Neutrophil (primary cell): Measurements from ENCODE around the gene HAP1.

ENCODE experiments used
- H3K27ac ChIP-seq: fragments of 200-600 bp; sonication (generic); 2 replicates; pipeline ENCODE4 v1.5.1; 2016; ENCODE audit warnings: mild to moderate bottlenecking, moderate library complexity
- H3K27me3 ChIP-seq: fragments of 200-600 bp; sonication (generic); 2 replicates; pipeline ENCODE4 v1.6.0; 2016; ENCODE audit warnings: mild to moderate bottlenecking
- H3K36me3 ChIP-seq: fragments of 200-600 bp; sonication (generic); 2 replicates; pipeline ENCODE4 v1.5.1; 2017
- H3K4me1 ChIP-seq, 2 experiments: fragments of 200-600 bp in 1 of 2; sonication (generic) in 1 of 2; 1 replicate in 1 of 2; 2 replicates in 1 of 2; pipeline versions ENCODE4 v1.5.1 to v1.6.1; 2013 to 2016; ENCODE audit warnings: low read depth in 1 of 2, low read length in 1 of 2, mild to moderate bottlenecking in 1 of 2, moderate library complexity in 1 of 2; ENCODE audit not compliant: control insufficient read depth in 1 of 2, insufficient read depth in 1 of 2
- H3K4me3 ChIP-seq, 2 experiments: fragments of 200-600 bp in 1 of 2; sonication (generic) in 1 of 2; 1 replicate in 1 of 2; 2 replicates in 1 of 2; pipeline ENCODE4 v1.5.1; 2013 to 2016; ENCODE audit warnings: low read depth in 1 of 2, low read length in 1 of 2, mild to moderate bottlenecking in 1 of 2, moderate library complexity in 1 of 2
- H3K9me3 ChIP-seq: fragments of 200-600 bp; sonication (generic); 2 replicates; pipeline ENCODE4 v1.5.1; 2016
- TF ChIP-seq, protein P1 (sequence below): fragments of 200-600 bp; sonication (generic); IDR thresholded peaks from 2 replicates; pipeline ENCODE4 v1.5.1; 2016; ENCODE audit warnings: antibody characterized with exemption

Gene HAP1

DNA sequence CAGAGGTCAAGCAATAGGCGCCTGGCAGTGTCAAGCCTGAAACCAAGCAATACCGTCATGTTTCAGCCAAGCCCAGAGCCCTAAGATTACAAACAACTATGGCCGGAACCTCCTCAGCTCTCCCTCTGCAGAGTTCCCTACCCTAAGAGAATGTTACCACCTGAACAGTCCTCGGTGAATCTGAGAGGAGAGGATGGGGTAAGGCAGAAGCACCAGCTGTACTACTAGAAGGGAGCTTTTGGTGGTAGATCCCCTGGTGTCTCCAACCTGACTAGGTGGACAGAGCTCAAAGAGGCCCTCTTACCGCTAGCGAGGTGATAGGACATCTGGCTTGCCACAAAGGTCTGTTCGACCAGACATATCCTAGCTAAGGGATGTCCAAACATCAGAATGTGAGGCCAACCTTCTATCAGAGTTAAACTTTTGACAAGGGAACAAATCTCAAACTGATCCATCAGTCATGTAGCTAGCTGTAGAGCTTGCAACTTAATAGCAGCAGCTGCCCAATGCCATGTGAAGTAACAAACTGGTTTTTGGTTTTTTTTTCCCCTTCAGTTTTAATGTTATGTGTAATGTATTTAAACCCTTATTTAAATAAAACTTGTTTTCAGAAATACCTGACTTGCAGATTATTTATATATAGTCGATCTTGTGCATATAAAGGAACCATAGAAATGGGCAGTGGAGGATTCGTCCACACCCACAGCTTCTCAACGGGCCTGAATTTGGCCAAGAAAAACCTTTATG lies 43.2 kb downstream of the HAP1 start:
- Histone ChIP-seq H3K27ac (peak overlapping the region; percentile 97), H3K4me3 (no peak overlapping the region), H3K36me3 (peaks cover 63% of the 10 kb centered on the region), H3K4me1 (peaks cover 24 to 32% of the 10 kb centered on the region in 2 experiments), H3K9me3 (peaks cover 4% of the 10 kb centered on the region), H3K27me3 (no peaks in the 10 kb centered on the region)
- TF ChIP-seq, protein P1, sequence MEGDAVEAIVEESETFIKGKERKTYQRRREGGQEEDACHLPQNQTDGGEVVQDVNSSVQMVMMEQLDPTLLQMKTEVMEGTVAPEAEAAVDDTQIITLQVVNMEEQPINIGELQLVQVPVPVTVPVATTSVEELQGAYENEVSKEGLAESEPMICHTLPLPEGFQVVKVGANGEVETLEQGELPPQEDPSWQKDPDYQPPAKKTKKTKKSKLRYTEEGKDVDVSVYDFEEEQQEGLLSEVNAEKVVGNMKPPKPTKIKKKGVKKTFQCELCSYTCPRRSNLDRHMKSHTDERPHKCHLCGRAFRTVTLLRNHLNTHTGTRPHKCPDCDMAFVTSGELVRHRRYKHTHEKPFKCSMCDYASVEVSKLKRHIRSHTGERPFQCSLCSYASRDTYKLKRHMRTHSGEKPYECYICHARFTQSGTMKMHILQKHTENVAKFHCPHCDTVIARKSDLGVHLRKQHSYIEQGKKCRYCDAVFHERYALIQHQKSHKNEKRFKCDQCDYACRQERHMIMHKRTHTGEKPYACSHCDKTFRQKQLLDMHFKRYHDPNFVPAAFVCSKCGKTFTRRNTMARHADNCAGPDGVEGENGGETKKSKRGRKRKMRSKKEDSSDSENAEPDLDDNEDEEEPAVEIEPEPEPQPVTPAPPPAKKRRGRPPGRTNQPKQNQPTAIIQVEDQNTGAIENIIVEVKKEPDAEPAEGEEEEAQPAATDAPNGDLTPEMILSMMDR = no peak

DNA sequence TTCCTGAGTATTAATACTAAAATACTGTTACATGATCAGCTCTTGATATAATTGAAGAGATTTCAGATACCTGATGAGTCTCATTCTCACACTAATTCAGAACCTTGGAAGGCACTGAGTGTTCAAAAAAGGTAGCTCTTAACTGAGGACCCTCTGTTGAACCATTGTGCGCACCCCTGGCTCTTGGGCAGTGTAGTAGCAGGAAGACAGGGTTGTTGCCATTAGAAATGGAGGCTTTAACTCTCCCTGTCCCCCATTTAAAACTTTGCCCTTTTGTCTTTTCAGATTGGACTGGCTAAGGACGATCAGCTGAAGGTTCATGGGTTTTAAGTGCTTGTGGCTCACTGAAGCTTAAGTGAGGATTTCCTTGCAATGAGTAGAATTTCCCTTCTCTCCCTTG lies 43.9 kb downstream of the HAP1 start:
- peaks cover 24 to 32% of the 10 kb centered on the region in 2 experiments for H3K4me1 ChIP-seq
- peak overlapping the region in 1 of 2 experiments; percentile 84 for H3K4me3 ChIP-seq
- H3K27ac ChIP-seq = peak overlapping the region; percentile 97
- peaks cover 63% of the 10 kb centered on the region for H3K36me3 ChIP-seq
- H3K27me3 ChIP-seq = no peaks in the 10 kb centered on the region
- TF ChIP-seq, protein P1 = no peak
- peaks cover 4% of the 10 kb centered on the region for H3K9me3 ChIP-seq

DNA sequence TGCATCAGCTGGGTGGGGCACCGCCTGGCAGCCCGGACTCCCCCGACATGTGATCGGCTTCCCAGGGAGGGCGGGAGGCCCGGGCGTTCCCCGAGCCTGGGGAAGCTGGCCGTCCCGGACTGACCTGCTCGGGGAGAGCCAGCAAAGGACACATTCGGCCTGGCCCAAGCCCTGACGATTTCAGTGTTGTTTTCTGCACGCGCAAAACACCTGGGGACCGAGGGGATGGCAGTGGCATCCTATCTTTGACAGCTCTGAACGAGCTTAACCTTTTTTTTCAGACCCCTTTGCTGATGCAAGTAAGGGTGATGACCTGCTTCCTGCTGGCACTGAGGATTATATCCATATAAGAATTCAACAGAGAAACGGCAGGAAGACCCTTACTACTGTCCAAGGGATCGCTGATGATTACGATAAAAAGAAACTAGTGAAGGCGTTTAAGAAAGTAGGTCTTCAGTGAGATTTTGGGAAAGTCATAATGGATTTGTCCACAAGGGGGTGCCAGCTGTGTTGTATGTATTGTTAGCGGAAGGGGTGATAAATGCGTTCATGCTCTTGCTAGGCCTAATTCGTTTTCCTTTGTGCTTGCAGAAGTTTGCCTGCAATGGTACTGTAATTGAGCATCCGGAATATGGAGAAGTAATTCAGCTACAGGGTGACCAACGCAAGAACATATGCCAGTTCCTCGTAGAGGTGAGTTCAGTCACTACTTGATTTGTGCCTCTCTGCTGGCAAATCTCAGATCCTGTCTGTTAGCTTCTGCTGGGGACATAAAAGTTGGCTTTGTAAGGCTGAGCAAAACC lies 44.7 kb downstream of the HAP1 start:
- Histone ChIP-seq H3K4me3 (peak overlapping the region; percentile 82 to 84), H3K27ac (peak overlapping the region; percentile 97), H3K9me3 (peaks cover 4% of the 10 kb centered on the region), H3K27me3 (no peaks in the 10 kb centered on the region), H3K36me3 (peaks cover 56% of the 10 kb centered on the region), H3K4me1 (peaks cover 24 to 32% of the 10 kb centered on the region in 2 experiments)
- TF ChIP-seq, protein P1 = peak; percentile 43

DNA sequence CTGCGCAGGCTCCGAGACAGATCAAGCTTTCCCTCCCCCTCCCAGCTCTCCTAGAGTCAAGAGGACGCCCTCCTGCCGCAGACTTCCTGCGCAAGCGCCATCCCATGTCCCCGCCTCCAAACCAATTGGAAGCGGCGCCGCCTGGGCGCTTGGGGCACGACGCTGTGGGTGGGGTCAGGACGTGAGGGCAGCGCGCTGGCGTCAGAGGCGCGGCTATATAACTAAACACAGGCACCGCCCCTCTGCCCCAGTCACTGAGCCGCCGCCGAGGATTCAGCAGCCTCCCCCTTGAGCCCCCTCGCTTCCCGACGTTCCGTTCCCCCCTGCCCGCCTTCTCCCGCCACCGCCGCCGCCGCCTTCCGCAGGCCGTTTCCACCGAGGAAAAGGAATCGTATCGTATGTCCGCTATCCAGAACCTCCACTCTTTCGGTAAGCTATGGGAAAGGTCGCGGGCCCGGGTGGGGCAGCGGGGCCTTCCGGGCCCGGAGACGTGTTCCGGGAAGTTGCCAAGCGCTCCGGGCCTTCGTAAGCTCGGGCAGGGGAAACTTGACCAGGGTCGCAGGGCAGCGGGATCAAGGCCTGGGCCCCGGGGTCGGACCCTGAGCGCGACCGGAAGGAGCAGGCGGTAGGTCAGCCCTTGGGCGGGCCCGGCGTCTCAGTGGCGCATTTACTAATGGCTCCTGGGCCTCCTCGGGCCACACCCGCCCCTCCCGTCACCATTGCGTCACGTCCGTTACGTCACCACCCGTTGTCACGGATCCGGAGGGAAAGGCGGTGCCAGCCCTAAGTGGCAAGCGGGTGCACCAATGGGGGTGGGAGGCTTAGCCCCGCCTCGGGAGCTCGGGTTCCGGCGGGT lies 45.6 kb downstream of the HAP1 start, which contains the start of gene EIF1:
TSS of gene EIF1 (plus strand) at position 245 of the 856 bp plus-strand sequence. CDS start at position 399, 154 bp downstream.
- Histone ChIP-seq H3K36me3 (peaks cover 47% of the 10 kb centered on the region), H3K4me3 (peak within 1 kb of the TSS; percentile 82 to 84), H3K27me3 (no peaks in the 10 kb centered on the region), H3K27ac (peak within 1 kb of the TSS; percentile 97), H3K4me1 (peaks cover 24 to 32% of the 10 kb centered on the region in 2 experiments), H3K9me3 (peaks cover 4% of the 10 kb centered on the region)
- TF ChIP-seq, protein P1 = peak; percentile 8
